ENCODE measurements around the gene KLF2. TPM values are rescaled to one million over a fixed set of nuclear protein-coding genes. Genes with fewer than 3 reads are reported as not detected.

Gene KLF2
- total and polyA plus RNA-seq, 10 of the 15 experiments (the other 5 are each of a cell fraction or from before 2014, with no cell fraction given), result 0.16 to 13.7 (median 1.0) TPM

GRCh38 chr19:16366433-16367260 lies 42.0 kb downstream of the KLF2 start (continued):
- TF ChIP-seq HSF1 (IDR thresholded peaks at IDR 0.05; ENCODE audit: low read depth, low read length) (no peak), HDAC6 (IDR thresholded peaks at IDR 0.05; ENCODE audit: unreplicated experiment) (no peak), NR2C2 (IDR thresholded peaks at IDR 0.05; ENCODE audit: borderline replicate concordance, control insufficient read depth, insufficient read length, low read depth) (no peak), SIX5 (IDR thresholded peaks at IDR 0.05; ENCODE audit: low read depth, low read length, severe bottlenecking) (no peak), USF1 (IDR thresholded peaks at IDR 0.05; ENCODE audit: borderline replicate concordance, extremely low read length, insufficient read depth, low read depth, low read length) (no peak), SMAD1 (IDR thresholded peaks at IDR 0.05; ENCODE audit: low read depth, partially characterized antibody) (no peak), FOXM1 (IDR thresholded peaks at IDR 0.05; ENCODE audit: low read depth, low read length) (peak; percentile 78), IRF4 (IDR thresholded peaks at IDR 0.05; ENCODE audit: low read depth, low read length) (peak; percentile 56; the same call in 1 of the 2 replicates), ZNF384 (IDR thresholded peaks at IDR 0.05; ENCODE audit: borderline replicate concordance, low read depth, low read length) (peak; percentile 51), MEF2A (IDR thresholded peaks at IDR 0.05; ENCODE audit: insufficient read depth, low read depth, low read length) (peak; percentile 91), NBN (IDR thresholded peaks at IDR 0.05) (0 out of 2 replicates have a peak, but pooled peaks have one; percentile 22), CTCF (IDR thresholded peaks at IDR 0.05 in 2 of 3, conservative IDR thresholded peaks at IDR 0.05 in 1 of 3; ENCODE audit: control insufficient read depth in 2 of 3, extremely low read depth in 1 of 3, insufficient read depth in 1 of 3, low read depth in 3 of 3, low read length in 3 of 3) (no peak), NFYB (IDR thresholded peaks at IDR 0.05; ENCODE audit: insufficient read depth, low read depth, low read length) (no peak), IKZF2 (IDR thresholded peaks at IDR 0.05) (peak; percentile 76 to 78), REST (IDR thresholded peaks at IDR 0.05; ENCODE audit: low read depth, low read length) (no peak), POLR2A (IDR thresholded peaks at IDR 0.05; ENCODE audit: low read depth, low read length) (no peak), RBBP5 (conservative IDR thresholded peaks at IDR 0.05) (no peak), E2F4 (IDR thresholded peaks at IDR 0.05; ENCODE audit: low read depth, low read length) (no peak), PKNOX1 (IDR thresholded peaks at IDR 0.05) (peak; percentile 54; the same call in 1 of the 2 replicates)
